HFF-Myc (cell line): Measurements from ENCODE around the gene FLVCR2.

ENCODE experiments used
- DNase-seq: peaks from one replicate; pipeline ENCODE4 v3.0.0-alpha.2; 2011; ENCODE audit warnings: low read depth; ENCODE audit errors: extremely low read depth
- H3K4me3 ChIP-seq: replicated peaks from 2 replicates; pipeline ENCODE4 v1.5.1; 2011; ENCODE audit warnings: low read depth, mild to moderate bottlenecking, control low read depth, low read length
- CTCF ChIP-seq: IDR thresholded peaks from 2 replicates; pipeline ENCODE4 v1.5.1; 2012; ENCODE audit warnings: mild to moderate bottlenecking, low read depth, low read length, control low read depth; ENCODE audit errors: missing control alignments

Gene FLVCR2

GRCh38 chr14:75565056-75565455, 13.4 kb upstream of the FLVCR2 start:
- no peak for TF ChIP-seq CTCF
- no peak overlapping the region for H3K4me3 ChIP-seq
- DNase-seq, result no peak

- no peak for DNase-seq
- TF ChIP-seq CTCF, result no peak
Observed at GRCh38 chr14:75566321-75566720, 12.1 kb upstream of the FLVCR2 start.

GRCh38 chr14:75566752-75567151, 11.7 kb upstream of the FLVCR2 start:
- no peak for TF ChIP-seq CTCF
- no peak overlapping the region for H3K4me3 ChIP-seq
- DNase-seq, result no peak

More at GRCh38 chr14:75566321-75566720, 12.1 kb upstream of the FLVCR2 start:
- no peak overlapping the region for H3K4me3 ChIP-seq

GRCh38 chr14:75568140-75568539, 10.3 kb upstream of the FLVCR2 start:
- TF ChIP-seq CTCF, result no peak
- no peak for DNase-seq
- no peak overlapping the region for H3K4me3 ChIP-seq

GRCh38 chr14:75568791-75569190, 9.6 kb upstream of the FLVCR2 start:
- H3K4me3 ChIP-seq, result no peak overlapping the region
- TF ChIP-seq CTCF, result no peak
- no peak for DNase-seq

- H3K4me3 ChIP-seq, result no peak overlapping the region
- no peak for DNase-seq
- TF ChIP-seq CTCF, result no peak
Observed at GRCh38 chr14:75570797-75571196, 7.6 kb upstream of the FLVCR2 start.

- no peak for TF ChIP-seq CTCF
- no peak overlapping the region for H3K4me3 ChIP-seq
- DNase-seq, result no peak
Observed at GRCh38 chr14:75572104-75572503, 6.3 kb upstream of the FLVCR2 start.
